Activated naive CD4-positive, alpha-beta T cell treated with anti-CD3 and anti-CD28 coated beads for 36 hours (primary cell): Measurements from ENCODE around the gene ASGR2. TPM values are rescaled to one million over a fixed set of nuclear protein-coding genes. Genes with fewer than 3 reads are reported as not detected.
A peak's percentile ranks its signal among the peaks of the same experiment; 100 is the strongest.
"Not testable (repeated sequence)": the region's sequence is repeated elsewhere in the genome, so short reads cannot be mapped to it uniquely, and the experiment has no call there.

Experiments used
- CTCF ChIA-PET: fragments of 350-600 bp; sonication (Branson Sonifier 250); formaldehyde crosslinking; loops from one replicate; lab custom pipeline; 2021; ENCODE audit warnings: antibody characterized with exemption; lab: Charles Lee
- DNase-seq: peaks from one replicate; pipeline ENCODE4 v3.0.0-alpha.2; 2020
- H3K27ac Mint-ChIP-seq: one replicate; pipeline ENCODE4 v1.8.0; 2021; ENCODE audit warnings: mild to moderate bottlenecking, mixed read lengths
- H3K27me3 Mint-ChIP-seq: one replicate; pipeline ENCODE4 v1.8.0; 2021; ENCODE audit warnings: low read depth, mixed read lengths
- H3K36me3 Mint-ChIP-seq: one replicate; pipeline ENCODE4 v1.8.0; 2021; ENCODE audit warnings: low read depth, mixed read lengths
- H3K4me1 Mint-ChIP-seq: one replicate; pipeline ENCODE4 v1.8.0; 2021; ENCODE audit warnings: low read depth, mixed read lengths
- H3K4me3 Mint-ChIP-seq: one replicate; pipeline ENCODE4 v1.8.0; 2021; ENCODE audit warnings: mild to moderate bottlenecking, moderate library complexity, mixed read lengths
- H3K9me3 Mint-ChIP-seq: one replicate; pipeline ENCODE4 v1.8.0; 2021; ENCODE audit warnings: mixed read lengths
- intact Hi-C: fragments of 100-400 bp; cut with micrococcal nuclease; formaldehyde crosslinking; loops from one replicate; pipeline ENCODE4 v1.15.1; 2023
- total RNA-seq, 2 experiments: library from RNA; stranded (reverse); gene quantifications; one replicate each; pipeline ENCODE4 v1.2.3, GENCODE V29; 2021

ASGR2 gene
- total RNA-seq, 2 experiments from 2014 or later = not detected

- Mint-ChIP-seq H3K27me3 (no peaks in the 10 kb centered on the region), H3K4me1 (peaks cover 3% of the 10 kb centered on the region), H3K27ac (no peak overlapping the region), H3K9me3 (no peaks in the 10 kb centered on the region), H3K4me3 (no peak overlapping the region), H3K36me3 (no peaks in the 10 kb centered on the region)
- intact Hi-C loops = no loop called here
- CTCF ChIA-PET = no interaction called here
- DNase-seq = no peak
Observed at GRCh38 chr17:7094652-7095019, 20.0 kb downstream of the ASGR2 start.

GRCh38 chr17:7091311-7092005 is 23.2 kb downstream of the ASGR2 start:
- H3K4me3 Mint-ChIP-seq, H3K27me3 Mint-ChIP-seq, intact Hi-C loops, H3K9me3 Mint-ChIP-seq, DNase-seq, H3K27ac Mint-ChIP-seq, H3K4me1 Mint-ChIP-seq, H3K36me3 Mint-ChIP-seq: not testable (repeated sequence)
- CTCF ChIA-PET = interaction anchor here (1.2 kb wide), 1 partner anchor 46 kb away, joined by 4 read pairs; no protein-coding TSS in a partner anchor

- CTCF ChIA-PET = not testable (repeated sequence)
Observed at GRCh38 chr17:7089570-7089969, 25.1 kb downstream of the ASGR2 start.

GRCh38 chr17:7088442-7088841 is 26.2 kb downstream of the ASGR2 start:
- CTCF ChIA-PET, H3K27me3 Mint-ChIP-seq, H3K4me3 Mint-ChIP-seq, H3K36me3 Mint-ChIP-seq, H3K27ac Mint-ChIP-seq, DNase-seq, intact Hi-C loops, H3K9me3 Mint-ChIP-seq: not testable (repeated sequence)
- peaks cover 10% of the 10 kb centered on the region for H3K4me1 Mint-ChIP-seq

More at GRCh38 chr17:7089570-7089969, 25.1 kb downstream of the ASGR2 start:
- H3K9me3 Mint-ChIP-seq, DNase-seq, intact Hi-C loops, H3K36me3 Mint-ChIP-seq, H3K4me3 Mint-ChIP-seq, H3K27ac Mint-ChIP-seq, H3K27me3 Mint-ChIP-seq, H3K4me1 Mint-ChIP-seq: not testable (repeated sequence)

GRCh38 chr17:7084088-7084487 is 30.5 kb downstream of the ASGR2 start:
- H3K4me3 Mint-ChIP-seq = no peak overlapping the region
- peaks cover 5% of the 10 kb centered on the region for H3K27me3 Mint-ChIP-seq
- CTCF ChIA-PET = no interaction called here
- intact Hi-C loops = no loop called here
- H3K4me1 Mint-ChIP-seq = peaks cover 25% of the 10 kb centered on the region
- no peak for DNase-seq
- no peaks in the 10 kb centered on the region for H3K9me3 Mint-ChIP-seq
- H3K27ac Mint-ChIP-seq = no peak overlapping the region
- no peaks in the 10 kb centered on the region for H3K36me3 Mint-ChIP-seq

GRCh38 chr17:7083592-7083991 is 31.0 kb downstream of the ASGR2 start:
- Mint-ChIP-seq H3K4me3 (no peak overlapping the region), H3K27ac (no peak overlapping the region), H3K36me3 (no peaks in the 10 kb centered on the region), H3K9me3 (no peaks in the 10 kb centered on the region), H3K27me3 (peaks cover 5% of the 10 kb centered on the region), H3K4me1 (peaks cover 25% of the 10 kb centered on the region)
- DNase-seq = no peak
- intact Hi-C loops = no loop called here
- CTCF ChIA-PET = no interaction called here

GRCh38 chr17:7081341-7082062 is 33.1 kb downstream of the ASGR2 start:
- intact Hi-C loops = no loop called here
- CTCF ChIA-PET = interaction anchor here (1.0 kb wide), 1 partner anchor 55 kb away, joined by 4 read pairs; no protein-coding TSS in a partner anchor
- peaks cover 25% of the 10 kb centered on the region for H3K4me1 Mint-ChIP-seq
- no peaks in the 10 kb centered on the region for H3K9me3 Mint-ChIP-seq
- H3K4me3 Mint-ChIP-seq = no peak overlapping the region
- H3K27ac Mint-ChIP-seq = no peak overlapping the region
- H3K36me3 Mint-ChIP-seq = no peaks in the 10 kb centered on the region
- peaks cover 5% of the 10 kb centered on the region for H3K27me3 Mint-ChIP-seq
- DNase-seq = peak; percentile 19

GRCh38 chr17:7080456-7081041 is 34.1 kb downstream of the ASGR2 start:
- no peak overlapping the region for H3K4me3 Mint-ChIP-seq
- H3K27ac Mint-ChIP-seq = no peak overlapping the region
- peaks cover 25% of the 10 kb centered on the region for H3K4me1 Mint-ChIP-seq
- CTCF ChIA-PET = interaction anchor here (1.0 kb wide), 1 partner anchor 56 kb away, joined by 4 read pairs; no protein-coding TSS in a partner anchor
- H3K36me3 Mint-ChIP-seq = no peaks in the 10 kb centered on the region
- intact Hi-C loops = no loop called here
- H3K9me3 Mint-ChIP-seq = no peaks in the 10 kb centered on the region
- no peak for DNase-seq
- peaks cover 3% of the 10 kb centered on the region for H3K27me3 Mint-ChIP-seq

GRCh38 chr17:7079581-7080455 is 34.8 kb downstream of the ASGR2 start, which contains the start of gene CLEC10A:
Gene CLEC10A, minus strand, starts transcription at chr17:7080251. Its CDS starts 1,439 bp downstream, at chr17:7078812.
- H3K4me3 Mint-ChIP-seq = no peak within 1 kb of the TSS
- DNase-seq = no peak
- H3K27me3 Mint-ChIP-seq = peaks cover 3% of the 10 kb centered on the region
- peaks cover 25% of the 10 kb centered on the region for H3K4me1 Mint-ChIP-seq
- H3K27ac Mint-ChIP-seq = no peak within 1 kb of the TSS
- intact Hi-C loops = no loop called here
- CTCF ChIA-PET = no interaction called here
- H3K36me3 Mint-ChIP-seq = no peaks in the 10 kb centered on the region
- H3K9me3 Mint-ChIP-seq = no peaks in the 10 kb centered on the region

GRCh38 chr17:7078711-7079110 is 35.9 kb downstream of the ASGR2 start:
- H3K9me3 Mint-ChIP-seq = no peaks in the 10 kb centered on the region

GRCh38 chr17:7077911-7078546 is 36.6 kb downstream of the ASGR2 start:
- no peak overlapping the region for H3K27ac Mint-ChIP-seq
- intact Hi-C loops = no loop called here
- CTCF ChIA-PET = no interaction called here
- H3K4me3 Mint-ChIP-seq = no peak overlapping the region
- H3K4me1 Mint-ChIP-seq = peaks cover 12% of the 10 kb centered on the region
- no peaks in the 10 kb centered on the region for H3K9me3 Mint-ChIP-seq
- no peak for DNase-seq
- H3K36me3 Mint-ChIP-seq = no peaks in the 10 kb centered on the region
- H3K27me3 Mint-ChIP-seq = no peaks in the 10 kb centered on the region

More at GRCh38 chr17:7078711-7079110, 35.9 kb downstream of the ASGR2 start:
- Mint-ChIP-seq H3K27ac (no peak overlapping the region), H3K36me3 (no peaks in the 10 kb centered on the region), H3K4me3 (no peak overlapping the region), H3K4me1 (peaks cover 17% of the 10 kb centered on the region), H3K27me3 (no peaks in the 10 kb centered on the region)
- no peak for DNase-seq
- intact Hi-C loops = no loop called here
- CTCF ChIA-PET = no interaction called here
